Heart right ventricle (tissue), 16 donors: ENCODE measurements around the gene COLEC12. TPM values are rescaled to one million over a fixed set of nuclear protein-coding genes. Genes with fewer than 3 reads are reported as not detected.

Experiments used
- ATAC-seq, 8 donors: fragments of 200-7000 bp; cut with Tn5 transposase; one replicate each; pipeline ENCODE4 v1.9.1; 2020; ENCODE audit warnings: mild to moderate bottlenecking in 8 of 8, moderate library complexity in 8 of 8, moderate number of reproducible peaks in 1 of 8
- DNase-seq, 2 donors: peaks; one replicate each; pipeline ENCODE4 v3.0.0-alpha.2; 2020
- H3K27ac ChIP-seq, 10 donors: fragments of 200-600 bp; sonication (generic) in 2 of 10; one replicate each; pipeline versions ENCODE4 v1.5.0 to v1.8.0; 2020 to 2022; ENCODE audit warnings: mild to moderate bottlenecking in 3 of 10
- H3K27me3 ChIP-seq, 7 donors: fragments of 200-600 bp; one replicate each; pipeline ENCODE4 v1.8.0; 2021 to 2022; ENCODE audit warnings: mild to moderate bottlenecking in 2 of 7
- H3K36me3 ChIP-seq, 9 donors: fragments of 200-600 bp; sonication (generic) in 1 of 9; one replicate each; pipeline versions ENCODE4 v1.5.0 to v1.8.0; 2020 to 2022; ENCODE audit warnings: mild to moderate bottlenecking in 2 of 9
- H3K4me1 ChIP-seq, 9 donors: fragments of 200-600 bp; sonication (generic) in 1 of 9; one replicate each; pipeline versions ENCODE4 v1.5.0 to v1.8.0; 2020 to 2022; ENCODE audit warnings: mild to moderate bottlenecking in 4 of 9
- H3K4me3 ChIP-seq, 10 donors: fragments of 200-600 bp; sonication (generic) in 2 of 10; one replicate each; pipeline versions ENCODE4 v1.5.0 to v1.8.0; 2020 to 2022; ENCODE audit warnings: mild to moderate bottlenecking in 7 of 10, moderate library complexity in 2 of 10
- H3K9me3 ChIP-seq, 11 donors: fragments of 200-600 bp in 10 of 11; sonication (generic) in 2 of 11; one replicate each; pipeline versions ENCODE4 v1.5.0 to v1.8.0; 2013 to 2022; ENCODE audit warnings: mild to moderate bottlenecking in 2 of 11, control low read depth in 1 of 11, moderate library complexity in 1 of 11
- WGBS, 2 donors: extraction: QIAGEN DNeasy Blood & Tissue Kit; methylation state at CpG; one replicate each; pipeline ENCODE4 v1.1.7; 2013; ENCODE audit warnings: inconsistent platforms in 1 of 2; 5-methylcytosine and 5-hydroxymethylcytosine counted together
- intact Hi-C, 10 donors: fragments of 100-400 bp; cut with DNase I; formaldehyde crosslinking; loops; one replicate each; pipeline versions ENCODE4 v1.11.1 to v1.14.2; 2022
- polyA plus RNA-seq, 2 donors: library from polyadenylated mRNA; stranded (reverse); fragments of 200-250 nt; gene quantifications; one replicate each; pipeline ENCODE4 v1.2.3, GENCODE V29; 2013
- total RNA-seq, 10 donors: library from RNA; stranded (reverse); fragmentation: NEBNext Ultra II Directional in 3 of 10; extraction: Animal tissue kit (Norgen Biotek cat#: 25700) in 3 of 10; gene quantifications; one replicate each; pipeline versions ENCODE4 v1.2.1 to v1.2.4, GENCODE V29; 2021 to 2023
- TF ChIP-seq, protein P1 (sequence below), 9 donors: fragments of 200-600 bp; sonication (generic) in 2 of 9; IDR thresholded peaks; one replicate each; pipeline versions ENCODE4 v1.5.0 to v1.8.0; 2021 to 2022; ENCODE audit warnings: antibody characterized with exemption in 9 of 9, mild to moderate bottlenecking in 5 of 9, moderate library complexity in 1 of 9
- donor health status: Arrhythmogenic right ventricular cardiomyopathy.
- donor health status: ischemic (EF 13 %, LVEDD 7.1; RV severe dilation, severe dysfunction).
- donor health status: healthy with polysubstance abuse.
- donor health status: DM: no; HTN: yes; CAD: no.
- donor health status: DM: no; HTN: no; CAD: no.
- donor health status: ischemic (EF 25% LVEDD 6.9; RV normal size, moderate dysfunction).
- donor health status: ischemic (EF 25% LVEDD 5.7; RV mildly dilated, moderate dysfunction).
- donor health status: healthy.
- donor health status: DM: yes; HTN: yes; CAD: no.
- donor health status: Ischemic cardiomyopathy.
- donor health status: ischemic (EF 35%, LVEDD 5.7; RV mildly dilated, moderate dysfunction).
- donor health status: nonischemic (EF 11% LVEDD 7.7; RV severe dilation, severe dysfunction).
- donor health status: DM: yes; HTN: yes; CAD: no.
- donor health status: PGD.
- donor health status: ischemic (EF 29% LVEDD 5.4; RV normal size, mild dysfunction).
- donor health status: nonischemic (EF 23%, LVEDD 6.1; RV moderate dilation, normal function).

The COLEC12 gene
- total and polyA plus RNA-seq, 12 donors: 2.8 to 15.4 (median 6.2) TPM

GRCh38 chr18:373780-374179 lies 126.7 kb downstream of the COLEC12 start:
- Histone ChIP-seq H3K36me3 (no peaks in the 10 kb centered on the region), H3K4me3 (no peak overlapping the region), H3K27ac (no peak overlapping the region), H3K4me1 (peaks cover 9 to 72% (median 53%) of the 10 kb centered on the region in 9 donors), H3K27me3 (no peaks in the 10 kb centered on the region), H3K9me3 (no peaks in the 10 kb centered on the region)
- intact Hi-C loops: loop anchor here in 1 of 10 donors (10.0 kb wide), 1 partner anchor 81 kb away; no protein-coding TSS in a partner anchor
- TF ChIP-seq, protein P1, sequence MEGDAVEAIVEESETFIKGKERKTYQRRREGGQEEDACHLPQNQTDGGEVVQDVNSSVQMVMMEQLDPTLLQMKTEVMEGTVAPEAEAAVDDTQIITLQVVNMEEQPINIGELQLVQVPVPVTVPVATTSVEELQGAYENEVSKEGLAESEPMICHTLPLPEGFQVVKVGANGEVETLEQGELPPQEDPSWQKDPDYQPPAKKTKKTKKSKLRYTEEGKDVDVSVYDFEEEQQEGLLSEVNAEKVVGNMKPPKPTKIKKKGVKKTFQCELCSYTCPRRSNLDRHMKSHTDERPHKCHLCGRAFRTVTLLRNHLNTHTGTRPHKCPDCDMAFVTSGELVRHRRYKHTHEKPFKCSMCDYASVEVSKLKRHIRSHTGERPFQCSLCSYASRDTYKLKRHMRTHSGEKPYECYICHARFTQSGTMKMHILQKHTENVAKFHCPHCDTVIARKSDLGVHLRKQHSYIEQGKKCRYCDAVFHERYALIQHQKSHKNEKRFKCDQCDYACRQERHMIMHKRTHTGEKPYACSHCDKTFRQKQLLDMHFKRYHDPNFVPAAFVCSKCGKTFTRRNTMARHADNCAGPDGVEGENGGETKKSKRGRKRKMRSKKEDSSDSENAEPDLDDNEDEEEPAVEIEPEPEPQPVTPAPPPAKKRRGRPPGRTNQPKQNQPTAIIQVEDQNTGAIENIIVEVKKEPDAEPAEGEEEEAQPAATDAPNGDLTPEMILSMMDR (IDR thresholded peaks at IDR 0.05): no peak
- DNase-seq (no peak), ATAC-seq (no peak)
- WGBS, 2 donors: 97 to 99% methylated on average over 5 of the region's 5 CpGs

DNA sequence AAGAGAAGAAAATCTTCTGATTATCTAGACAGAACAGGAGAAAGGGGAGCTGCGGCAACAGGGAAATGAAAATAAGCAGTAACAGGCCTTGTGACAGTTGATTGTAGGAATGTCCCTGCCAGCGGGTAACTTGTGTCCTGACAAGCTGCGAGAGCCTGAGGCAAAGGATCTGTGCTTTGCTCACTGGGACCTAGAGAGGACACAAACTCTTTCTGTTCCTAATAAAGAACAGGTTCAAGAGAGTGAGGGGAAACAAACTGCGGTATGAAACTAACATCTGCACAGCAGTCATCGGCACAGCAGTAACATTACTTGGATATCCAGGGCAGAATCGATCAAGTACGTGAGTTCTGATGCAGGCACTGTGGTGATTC lies 128.9 kb downstream of the COLEC12 start:
- Histone ChIP-seq H3K27me3 (no peaks in the 10 kb centered on the region), H3K4me1 (peaks cover 2 to 54% (median 34%) of the 10 kb centered on the region in 9 donors), H3K36me3 (no peaks in the 10 kb centered on the region), H3K27ac (peak overlapping the region in 8 of 10 donors; percentile 16 to 58 (median 39)), H3K9me3 (no peaks in the 10 kb centered on the region), H3K4me3 (no peak overlapping the region)
- ATAC-seq (peak in 5 of 8 donors; percentile 33 to 65 (median 46)), DNase-seq (no peak)
- TF ChIP-seq, protein P1 (IDR thresholded peaks at IDR 0.05): no peak
- WGBS, 2 donors: 40 to 57% methylated on average over 7 of the region's 7 CpGs
- intact Hi-C loops: loop anchor here in 1 of 10 donors (10.0 kb wide), 1 partner anchor 83 kb away; no protein-coding TSS in a partner anchor

DNA sequence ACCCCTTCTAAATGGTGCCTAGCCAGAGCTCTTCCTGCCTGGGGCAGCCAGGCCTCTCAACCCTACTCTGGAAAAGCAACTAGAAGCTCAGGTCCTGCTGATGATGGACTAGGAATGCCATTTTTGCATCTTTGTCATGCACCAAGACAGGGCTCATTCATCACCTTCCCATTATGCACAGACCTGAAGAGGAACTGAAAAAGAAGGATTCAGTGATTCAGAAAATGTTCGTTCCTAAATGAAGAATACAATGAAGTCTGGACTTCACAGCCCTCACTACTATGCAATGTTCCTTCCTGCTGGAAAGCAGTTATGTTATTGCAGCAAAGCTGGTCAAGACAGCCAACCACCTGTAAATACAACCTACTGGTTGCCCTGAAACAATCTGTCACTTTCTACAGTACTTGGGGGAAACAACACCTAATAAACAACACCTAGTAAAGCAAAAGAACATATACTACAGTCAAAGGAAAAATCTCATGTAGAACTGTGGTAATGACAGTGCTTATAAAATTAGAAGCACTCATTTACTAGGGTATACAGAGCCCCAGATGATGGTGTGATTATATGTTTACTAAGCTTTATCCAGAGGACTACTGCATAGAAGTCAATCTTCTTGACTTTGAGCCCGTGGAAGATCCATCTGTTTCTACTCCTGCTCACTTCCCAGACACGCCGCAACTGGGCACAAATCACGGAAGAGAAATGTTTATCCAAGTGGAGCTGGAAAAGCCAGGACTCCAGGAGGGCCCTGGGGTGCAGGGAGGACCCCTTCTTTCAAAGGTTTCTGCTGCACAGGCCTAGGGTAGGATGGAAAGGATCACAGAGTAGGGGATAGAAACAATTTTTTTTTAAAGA lies 129.5 kb downstream of the COLEC12 start:
- ATAC-seq (peak in 3 of 8 donors; percentile 21 to 36 (median 33)), DNase-seq (no peak)
- H3K4me3 ChIP-seq: no peak overlapping the region
- H3K27me3 ChIP-seq: no peaks in the 10 kb centered on the region
- H3K9me3 ChIP-seq: no peaks in the 10 kb centered on the region
- 37 to 50% methylated on average over 5 of the region's 5 CpGs for WGBS, 2 donors
- peaks cover 2 to 48% (median 28%) of the 10 kb centered on the region in 9 donors for H3K4me1 ChIP-seq
- intact Hi-C loops: loop anchor here in 1 of 10 donors (10.0 kb wide), 1 partner anchor 84 kb away; no protein-coding TSS in a partner anchor
- no peaks in the 10 kb centered on the region for H3K36me3 ChIP-seq
- TF ChIP-seq, protein P1 (IDR thresholded peaks at IDR 0.05): no peak
- peak overlapping the region in 9 of 10 donors; percentile 2 to 58 (median 30) for H3K27ac ChIP-seq

- no peaks in the 10 kb centered on the region for H3K9me3 ChIP-seq
- H3K4me3 ChIP-seq: no peak overlapping the region
- DNase-seq (no peak), ATAC-seq (no peak)
- TF ChIP-seq, protein P1 (IDR thresholded peaks at IDR 0.05): no peak
- H3K36me3 ChIP-seq: no peaks in the 10 kb centered on the region
- no peaks in the 10 kb centered on the region for H3K27me3 ChIP-seq
- intact Hi-C loops: loop anchor here in 2 of 10 donors (10.0 kb wide), 2 partner anchors 45 to 85 kb away; no protein-coding TSS in a partner anchor
- 87 to 93% methylated on average over 11 of the region's 11 CpGs for WGBS, 2 donors
- H3K27ac ChIP-seq: no peak overlapping the region
- H3K4me1 ChIP-seq: peaks cover 0 to 35% (median 12%) of the 10 kb centered on the region in 9 donors
These were observed 131.1 kb downstream of the COLEC12 start for GRCh38 chr18:369224-370015.
